ENCODE data around the gene REEP3. TPM values are rescaled to one million over a fixed set of nuclear protein-coding genes. Genes with fewer than 3 reads are reported as not detected.
A peak's percentile ranks its signal among the peaks of the same experiment; 100 is the strongest.

REEP3 gene
- total RNA-seq, 4 donors from 2014 or later: 22.8 to 36.7 (median 32.1) TPM

- intact Hi-C loops (cut with DNase I; ENCODE audit: low total_unique reads): loop anchor here (1.0 to 5.0 kb wide), 7 partner anchors 41 to 462 kb away; partner anchors contain the start of gene REEP3
- H3K27me3 ChIP-seq: no peaks in the 10 kb centered on the region
- H3K27ac ChIP-seq: peak overlapping the region; percentile 94 to 99 (median 97)
- TF ChIP-seq, protein P1, sequence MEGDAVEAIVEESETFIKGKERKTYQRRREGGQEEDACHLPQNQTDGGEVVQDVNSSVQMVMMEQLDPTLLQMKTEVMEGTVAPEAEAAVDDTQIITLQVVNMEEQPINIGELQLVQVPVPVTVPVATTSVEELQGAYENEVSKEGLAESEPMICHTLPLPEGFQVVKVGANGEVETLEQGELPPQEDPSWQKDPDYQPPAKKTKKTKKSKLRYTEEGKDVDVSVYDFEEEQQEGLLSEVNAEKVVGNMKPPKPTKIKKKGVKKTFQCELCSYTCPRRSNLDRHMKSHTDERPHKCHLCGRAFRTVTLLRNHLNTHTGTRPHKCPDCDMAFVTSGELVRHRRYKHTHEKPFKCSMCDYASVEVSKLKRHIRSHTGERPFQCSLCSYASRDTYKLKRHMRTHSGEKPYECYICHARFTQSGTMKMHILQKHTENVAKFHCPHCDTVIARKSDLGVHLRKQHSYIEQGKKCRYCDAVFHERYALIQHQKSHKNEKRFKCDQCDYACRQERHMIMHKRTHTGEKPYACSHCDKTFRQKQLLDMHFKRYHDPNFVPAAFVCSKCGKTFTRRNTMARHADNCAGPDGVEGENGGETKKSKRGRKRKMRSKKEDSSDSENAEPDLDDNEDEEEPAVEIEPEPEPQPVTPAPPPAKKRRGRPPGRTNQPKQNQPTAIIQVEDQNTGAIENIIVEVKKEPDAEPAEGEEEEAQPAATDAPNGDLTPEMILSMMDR (IDR thresholded peaks at IDR 0.05 in 4 of 5, conservative IDR thresholded peaks at IDR 0.05 in 1 of 5): no peak
- in situ Hi-C loops (cut with MboI; ENCODE audit: low sequenced_read_pairs in 4 of 4): loop anchor here in 2 of 4 donors (10.0 kb wide), 1 partner anchor 414 kb away; no protein-coding TSS in a partner anchor
- peak overlapping the region; percentile 57 to 83 (median 69) for H3K4me3 ChIP-seq
- H3K4me1 ChIP-seq: peaks cover 16 to 23% of the 10 kb centered on the region in 2 donors
- DNase-seq (peak; percentile 34 to 49), ATAC-seq (peak; percentile 18 to 20)
- H3K9me3 ChIP-seq: no peaks in the 10 kb centered on the region
- H3K36me3 ChIP-seq: no peaks in the 10 kb centered on the region
Observed at GRCh38 chr10:63628526-63629362, 107.5 kb downstream of the REEP3 start.

- H3K4me3 ChIP-seq: peak overlapping the region; percentile 57 to 83 (median 69)
- H3K4me1 ChIP-seq: peaks cover 16 to 23% of the 10 kb centered on the region in 2 donors
- in situ Hi-C loops (cut with MboI; ENCODE audit: low sequenced_read_pairs in 4 of 4): loop anchor here in 3 of 4 donors (5.0 to 10.0 kb wide), 4 partner anchors 83 to 415 kb away; no protein-coding TSS in a partner anchor
Observed at GRCh38 chr10:63629363-63630084, 108.3 kb downstream of the REEP3 start.

GRCh38 chr10:63630085-63630930 is 109.1 kb downstream of the REEP3 start:
- Histone ChIP-seq H3K9me3 (no peaks in the 10 kb centered on the region), H3K27ac (peak overlapping the region; percentile 94 to 99 (median 97)), H3K4me3 (peak overlapping the region; percentile 57 to 83 (median 69)), H3K27me3 (no peaks in the 10 kb centered on the region), H3K4me1 (peaks cover 16 to 23% of the 10 kb centered on the region in 2 donors), H3K36me3 (no peaks in the 10 kb centered on the region)
- DNase-seq (peak; percentile 75 to 85), ATAC-seq (peak; percentile 62 to 64)
- in situ Hi-C loops (cut with MboI; ENCODE audit: low sequenced_read_pairs in 4 of 4) (loop anchor here in 3 of 4 donors (5.0 to 10.0 kb wide), 3 partner anchors 82 to 413 kb away; no protein-coding TSS in a partner anchor), intact Hi-C loops (cut with DNase I; ENCODE audit: low total_unique reads) (loop anchor here (1.0 to 2.0 kb wide), 4 partner anchors 70 to 814 kb away; partner anchors contain the start of gene EGR2)
- TF ChIP-seq, protein P1 (IDR thresholded peaks at IDR 0.05 in 4 of 5, conservative IDR thresholded peaks at IDR 0.05 in 1 of 5): no peak
- peak; percentile 39 to 61 for TF ChIP-seq POLR2A (IDR thresholded peaks at IDR 0.05)

More at GRCh38 chr10:63629363-63630084, 108.3 kb downstream of the REEP3 start:
- TF ChIP-seq POLR2A (IDR thresholded peaks at IDR 0.05): no peak
- TF ChIP-seq, protein P1 (IDR thresholded peaks at IDR 0.05 in 4 of 5, conservative IDR thresholded peaks at IDR 0.05 in 1 of 5): peak; percentile 36 to 71 (median 62)
- H3K27ac ChIP-seq: peak overlapping the region; percentile 94 to 99 (median 97)
- ATAC-seq (peak; percentile 88 to 92), DNase-seq (peak; percentile 92 to 94)
- H3K27me3 ChIP-seq: no peaks in the 10 kb centered on the region
- H3K9me3 ChIP-seq: no peaks in the 10 kb centered on the region
- intact Hi-C loops (cut with DNase I; ENCODE audit: low total_unique reads): loop anchor here (1.0 to 5.0 kb wide), 11 partner anchors 42 to 813 kb away; partner anchors contain the start of genes EGR2 and REEP3
- H3K36me3 ChIP-seq: no peaks in the 10 kb centered on the region
